ENCODE measurements around the gene CLCNKB.
"Not testable (repeated sequence)": the region's sequence is repeated elsewhere in the genome, so short reads cannot be mapped to it uniquely, and the experiment has no call there.

Gene CLCNKB

DNA sequence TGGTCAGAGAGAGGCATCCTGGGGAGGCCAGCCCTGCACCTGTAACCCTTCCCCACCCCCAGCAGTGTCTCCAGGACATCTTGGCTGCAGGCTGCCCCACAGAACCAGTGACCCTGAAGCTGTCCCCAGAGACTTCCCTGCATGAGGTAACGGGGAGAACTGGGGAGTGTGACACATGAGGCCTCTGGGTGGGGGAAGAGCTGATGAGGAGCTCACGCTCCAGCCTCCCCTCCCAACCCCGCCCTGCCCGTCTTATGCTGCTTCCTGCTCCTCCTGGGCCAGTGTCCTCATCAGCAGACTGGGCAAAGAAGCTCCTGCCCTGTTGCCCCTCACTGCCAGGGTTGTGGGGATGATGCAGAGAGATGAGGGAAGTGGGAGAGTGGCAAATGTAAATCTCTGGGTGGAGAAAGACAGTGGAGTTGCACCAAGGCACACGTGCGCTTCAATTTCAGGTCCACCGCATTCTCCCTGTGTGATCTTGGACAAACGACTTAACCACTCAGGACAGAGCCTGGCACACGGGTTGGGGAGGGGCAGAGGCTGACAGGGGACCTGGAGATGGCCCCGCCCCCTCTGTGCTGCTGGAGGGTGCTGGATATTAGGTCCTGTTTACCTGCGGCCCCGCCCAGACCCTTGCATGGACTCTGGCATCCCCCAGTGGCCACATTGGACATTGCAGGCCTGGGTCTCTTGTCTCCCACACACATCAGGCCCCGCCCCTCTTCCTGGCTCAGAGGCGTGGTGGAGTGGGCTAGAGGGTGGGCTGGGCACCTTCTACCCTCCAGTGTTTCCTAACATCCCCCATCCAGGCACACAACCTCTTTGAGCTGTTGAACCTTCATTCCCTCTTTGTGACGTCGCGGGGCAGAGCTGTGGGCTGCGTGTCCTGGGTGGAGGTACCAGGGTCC is 12.3 kb downstream of the CLCNKB start:
- in situ Hi-C loops (cut with MboI; ENCODE audit: low sequenced_read_pairs), result no loop called here

DNA sequence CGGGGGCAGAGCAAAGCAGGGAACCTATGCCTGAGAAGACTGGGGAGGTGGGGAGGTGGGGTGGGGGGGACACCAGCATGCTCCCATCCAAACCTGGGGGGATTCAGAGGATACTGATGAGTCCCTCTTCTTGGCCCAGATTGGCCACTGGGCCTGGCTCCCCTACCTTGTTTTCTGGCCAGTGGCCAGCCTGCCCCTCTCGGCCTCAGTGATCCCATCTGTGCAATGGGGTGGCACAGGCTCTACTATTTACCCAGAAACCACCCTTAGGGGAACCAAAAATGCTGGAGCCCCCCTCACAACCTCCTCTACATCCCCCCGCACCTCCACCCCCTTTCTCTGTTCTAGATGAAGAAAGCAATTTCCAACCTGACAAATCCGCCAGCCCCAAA is 12.9 kb downstream of the CLCNKB start:
- in situ Hi-C loops (cut with MboI; ENCODE audit: low sequenced_read_pairs), result not testable (repeated sequence)

DNA sequence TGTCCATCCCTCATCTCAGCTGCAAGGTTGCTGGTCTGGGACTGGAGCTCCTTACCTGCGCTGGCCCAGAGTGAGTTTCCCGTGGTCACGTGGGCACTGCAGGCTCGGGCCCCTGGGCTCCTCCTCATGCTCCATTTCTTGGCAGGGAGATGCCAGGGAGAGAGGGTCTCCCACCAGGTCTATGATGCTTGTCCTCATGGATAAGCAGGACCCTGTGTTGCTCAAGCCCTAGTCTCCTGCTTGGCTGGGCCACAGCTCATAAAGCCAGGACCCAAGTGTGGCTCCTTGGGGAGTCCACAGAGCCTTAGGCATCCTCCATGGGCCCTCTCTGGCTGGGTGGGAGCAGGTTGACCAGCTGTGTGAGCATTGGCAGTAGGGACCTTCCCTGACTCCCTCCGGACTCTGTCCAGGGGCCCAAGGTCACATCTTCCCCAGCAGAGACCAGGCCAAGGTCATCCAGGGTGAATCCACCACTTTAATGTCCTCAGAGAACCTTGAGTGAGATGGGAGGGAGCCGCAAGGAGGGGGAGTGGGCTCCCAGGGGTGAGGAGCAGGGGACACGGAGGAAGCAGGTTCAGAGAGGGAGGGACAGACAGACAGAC is 13.8 kb downstream of the CLCNKB start:
- in situ Hi-C loops (cut with MboI; ENCODE audit: low sequenced_read_pairs), result not testable (repeated sequence)

DNA sequence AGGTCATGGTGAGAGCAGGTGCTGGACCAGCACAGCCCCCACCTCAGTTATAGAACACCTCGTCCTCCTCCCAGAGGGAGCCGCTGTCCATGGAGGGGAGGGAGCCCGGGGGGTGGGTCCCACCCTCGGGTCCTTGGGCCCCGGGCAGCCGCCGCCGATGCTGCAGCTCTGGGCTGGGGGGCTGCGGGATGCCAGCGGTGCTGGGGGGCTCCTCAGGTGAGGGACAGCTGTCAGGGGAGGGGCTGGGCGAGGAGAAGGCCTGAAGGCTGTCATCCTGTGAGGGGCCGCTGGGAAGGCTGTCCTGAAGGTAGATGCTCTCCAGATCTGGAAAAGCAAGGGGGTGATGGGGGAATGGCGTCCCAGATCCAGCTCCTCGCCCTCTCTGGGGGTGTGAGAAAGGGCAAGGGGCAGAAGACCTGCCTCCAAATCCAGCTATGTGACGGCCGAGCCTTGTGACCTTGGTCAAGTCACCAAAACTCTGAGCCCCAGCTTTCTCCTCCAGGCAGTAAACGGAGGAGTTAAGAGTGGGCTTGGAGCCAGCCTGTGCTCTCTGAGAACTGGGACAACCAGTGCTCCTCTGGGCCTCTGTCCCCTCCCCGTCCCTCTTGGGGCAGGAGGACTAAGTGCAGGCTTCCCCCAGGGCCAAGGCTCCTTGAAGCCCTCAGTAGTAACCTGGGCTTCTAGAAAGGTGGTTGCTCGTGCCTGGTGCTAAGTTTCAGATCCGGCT is 15.0 kb downstream of the CLCNKB start:
- in situ Hi-C loops (cut with MboI; ENCODE audit: low sequenced_read_pairs), result not testable (repeated sequence)

DNA sequence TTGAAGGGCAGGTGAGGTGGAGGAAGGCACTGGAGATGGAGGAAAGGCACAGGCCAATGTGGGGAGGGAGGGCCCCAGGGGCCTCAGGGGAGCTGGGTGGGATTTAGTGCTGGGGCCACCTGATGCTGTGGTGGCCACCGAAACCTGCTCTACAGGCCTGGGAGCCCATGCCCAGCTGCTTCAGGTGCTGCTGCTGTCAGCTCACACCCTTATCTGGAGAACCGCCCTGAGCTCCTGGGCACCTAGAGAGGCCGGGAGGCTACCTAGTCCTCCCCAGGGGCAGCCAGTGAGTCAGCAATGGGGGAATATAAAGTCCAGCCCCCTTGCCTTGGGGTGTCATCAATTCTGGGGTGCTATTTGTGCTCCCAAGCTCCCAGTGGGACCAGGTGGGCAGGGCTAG is 17.7 kb downstream of the CLCNKB start:
- in situ Hi-C loops (cut with MboI; ENCODE audit: low sequenced_read_pairs), result no loop called here

DNA sequence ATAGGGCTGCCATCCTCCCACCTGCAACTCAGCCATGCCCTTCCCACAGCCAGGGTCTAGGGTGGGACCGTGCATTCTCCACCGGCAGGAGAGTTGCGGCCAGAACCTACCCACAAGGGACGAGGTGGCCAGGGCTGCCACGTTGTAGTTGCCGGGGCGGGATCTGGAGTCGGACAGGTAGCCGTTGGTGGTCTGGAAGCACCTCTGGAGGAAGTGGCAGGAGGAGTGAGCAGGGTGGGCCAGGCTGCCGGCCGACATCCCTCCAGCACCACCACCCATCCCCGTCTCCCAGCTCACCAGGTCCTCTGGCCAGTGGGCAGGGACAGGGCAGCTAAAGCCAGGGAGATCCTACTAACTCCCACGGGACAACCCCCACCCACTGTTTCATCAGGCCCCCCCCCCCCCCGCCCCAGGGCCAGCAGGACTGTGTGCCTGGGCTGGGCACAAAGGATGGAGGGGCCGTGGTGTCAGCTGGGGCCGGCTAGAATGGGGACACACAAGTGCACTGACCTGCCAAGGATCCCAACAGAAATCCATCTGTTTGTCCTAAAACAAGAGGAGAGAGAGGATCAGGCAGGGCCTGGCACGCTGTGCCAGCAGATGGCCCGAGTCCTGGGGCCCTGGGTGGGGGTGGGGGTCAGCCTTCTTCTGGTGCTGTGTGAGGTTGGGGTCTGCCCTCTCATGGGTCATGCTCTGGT is 18.6 kb downstream of the CLCNKB start:
- in situ Hi-C loops (cut with MboI; ENCODE audit: low sequenced_read_pairs), result not testable (repeated sequence)

DNA sequence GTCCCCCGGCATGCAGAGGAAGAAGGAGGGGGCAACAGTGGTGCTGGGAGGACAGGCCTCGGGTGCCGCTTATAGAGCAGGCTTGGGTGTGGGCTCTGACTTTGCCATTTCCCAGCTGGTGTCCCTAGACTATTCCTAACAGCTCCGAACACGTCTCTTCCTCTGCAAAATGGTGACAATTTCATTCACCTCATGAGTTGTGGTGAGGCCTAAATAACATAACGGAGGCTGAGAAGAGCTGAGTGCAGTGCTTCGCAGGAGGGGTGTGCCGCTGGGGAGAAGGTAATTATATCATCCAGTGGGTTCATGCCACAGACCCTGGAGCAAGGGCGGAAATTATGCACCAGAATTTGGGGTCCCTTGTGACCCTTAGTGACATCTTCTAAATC is 19.1 kb downstream of the CLCNKB start:
- in situ Hi-C loops (cut with MboI; ENCODE audit: low sequenced_read_pairs), result not testable (repeated sequence)

DNA sequence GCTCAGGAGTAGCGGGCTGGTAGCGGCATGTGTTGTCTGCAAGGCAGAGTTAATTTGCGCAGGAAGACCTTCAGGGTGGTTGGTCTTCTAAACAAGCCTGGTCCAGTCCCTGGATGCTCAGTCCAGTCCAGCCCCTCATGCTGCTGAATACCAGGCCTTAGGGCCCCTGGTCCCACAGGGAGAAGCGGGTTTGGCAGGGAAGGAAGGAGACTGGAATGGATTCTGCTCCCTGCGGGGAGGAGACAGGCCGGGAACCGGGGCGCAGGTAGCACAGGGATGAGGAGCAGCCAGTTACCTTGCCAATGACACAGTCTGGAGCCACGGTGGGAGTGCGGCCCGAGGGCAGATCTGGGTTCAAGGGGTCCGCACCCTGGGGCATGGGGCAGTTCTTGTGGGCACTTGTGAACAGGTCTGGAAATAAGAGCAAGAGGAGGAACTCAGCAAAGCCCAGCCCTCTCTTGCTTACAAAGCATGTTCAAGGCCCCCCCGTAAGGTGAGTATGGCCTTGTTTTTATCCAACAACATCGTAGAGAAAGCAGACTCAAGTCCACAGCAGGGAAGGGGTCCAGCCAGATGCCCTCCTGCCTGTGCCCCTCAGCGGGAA is 19.7 kb downstream of the CLCNKB start:
- in situ Hi-C loops (cut with MboI; ENCODE audit: low sequenced_read_pairs), result no loop called here

DNA sequence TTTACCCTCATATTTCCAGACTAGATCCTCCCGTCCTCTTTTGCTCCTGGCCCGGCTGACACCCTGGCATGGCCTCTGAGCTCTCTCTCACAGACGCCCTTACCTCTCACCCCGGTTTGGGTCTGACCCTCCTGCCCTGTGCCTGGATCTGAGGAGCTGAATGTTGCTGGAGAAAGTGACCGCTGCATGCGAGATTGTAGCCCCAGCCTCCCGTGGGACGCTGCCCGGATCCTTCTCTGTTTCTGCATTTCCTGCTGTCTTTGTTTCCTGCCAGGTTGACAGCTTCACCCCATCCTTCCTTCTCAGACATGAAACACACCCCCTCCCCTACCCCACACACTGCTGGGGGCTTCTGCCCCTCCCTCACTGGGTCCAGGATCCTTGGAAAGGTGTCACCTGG is 20.3 kb downstream of the CLCNKB start:
- in situ Hi-C loops (cut with MboI; ENCODE audit: low sequenced_read_pairs), result no loop called here

DNA sequence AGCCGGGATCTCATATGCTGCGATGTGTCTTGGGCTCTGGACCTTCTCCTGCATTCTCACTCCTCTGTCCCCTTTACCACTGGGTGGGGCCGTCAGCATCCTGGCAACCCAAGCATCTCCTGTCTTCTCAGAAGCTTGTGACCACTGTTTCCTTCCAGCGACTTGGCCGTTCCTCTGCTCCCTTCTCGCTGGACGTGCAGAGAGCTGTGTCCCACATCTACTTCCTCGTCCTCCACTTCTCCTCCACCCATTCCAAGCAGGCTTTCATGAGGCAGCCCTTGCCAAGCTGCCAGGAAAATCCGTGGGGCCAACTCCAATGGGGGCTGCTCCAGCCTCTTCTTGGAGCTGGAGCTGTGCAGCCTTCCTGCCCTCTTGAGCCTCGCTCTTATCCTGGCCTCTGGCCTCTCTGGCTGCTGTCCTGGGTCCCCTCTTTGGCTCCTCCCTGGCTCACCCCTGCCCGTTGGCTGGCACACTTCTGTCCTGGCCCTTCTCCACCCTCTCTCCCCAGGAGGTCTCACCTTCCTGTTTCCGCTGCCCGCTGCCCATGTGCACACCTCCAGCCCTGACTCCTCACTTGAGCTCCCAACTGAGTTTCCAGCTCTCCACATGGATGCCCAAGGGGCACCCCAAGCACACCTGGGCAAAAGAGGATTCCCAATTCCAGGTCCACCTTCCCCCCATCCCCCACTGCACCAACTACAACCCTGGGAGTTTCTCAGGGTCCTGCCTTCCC is 21.1 kb downstream of the CLCNKB start:
- in situ Hi-C loops (cut with MboI; ENCODE audit: low sequenced_read_pairs), result no loop called here

DNA sequence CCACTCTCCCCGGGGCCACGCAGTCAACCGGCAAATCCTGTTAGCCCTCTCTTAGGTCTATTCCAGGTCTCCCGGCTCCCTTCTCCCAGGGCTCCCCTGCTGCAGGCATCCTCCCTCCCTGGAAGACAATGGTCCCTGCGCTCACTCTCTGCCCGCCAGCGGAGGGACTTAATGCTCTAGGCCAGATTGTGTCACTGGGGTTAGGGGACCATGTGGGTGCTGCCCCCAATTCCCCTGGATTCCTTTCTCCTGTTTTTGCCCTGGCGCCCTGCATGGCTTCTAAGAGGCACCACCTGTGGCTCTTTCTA is 21.6 kb downstream of the CLCNKB start:
- in situ Hi-C loops (cut with MboI; ENCODE audit: low sequenced_read_pairs), result no loop called here

DNA sequence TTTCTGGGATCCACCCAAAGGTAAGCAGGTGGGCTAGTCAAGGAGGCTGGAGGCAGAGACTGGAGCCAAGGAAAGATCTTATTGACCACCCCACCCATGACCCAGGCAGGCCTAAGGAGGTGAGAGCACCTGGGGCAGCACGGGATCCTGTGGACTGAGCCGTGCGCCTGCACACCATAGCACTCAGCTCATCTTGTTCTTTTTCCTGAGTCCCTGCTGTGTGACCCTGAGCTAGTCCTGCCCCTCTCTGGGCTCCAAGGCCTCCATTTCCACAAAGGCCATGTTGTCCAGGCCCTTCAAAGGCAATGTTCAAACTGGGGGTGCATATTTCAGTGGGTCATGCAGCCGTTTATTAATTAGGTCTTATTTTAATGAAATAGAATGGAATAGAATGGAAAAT is 22.7 kb downstream of the CLCNKB start:
- in situ Hi-C loops (cut with MboI; ENCODE audit: low sequenced_read_pairs), result no loop called here

DNA sequence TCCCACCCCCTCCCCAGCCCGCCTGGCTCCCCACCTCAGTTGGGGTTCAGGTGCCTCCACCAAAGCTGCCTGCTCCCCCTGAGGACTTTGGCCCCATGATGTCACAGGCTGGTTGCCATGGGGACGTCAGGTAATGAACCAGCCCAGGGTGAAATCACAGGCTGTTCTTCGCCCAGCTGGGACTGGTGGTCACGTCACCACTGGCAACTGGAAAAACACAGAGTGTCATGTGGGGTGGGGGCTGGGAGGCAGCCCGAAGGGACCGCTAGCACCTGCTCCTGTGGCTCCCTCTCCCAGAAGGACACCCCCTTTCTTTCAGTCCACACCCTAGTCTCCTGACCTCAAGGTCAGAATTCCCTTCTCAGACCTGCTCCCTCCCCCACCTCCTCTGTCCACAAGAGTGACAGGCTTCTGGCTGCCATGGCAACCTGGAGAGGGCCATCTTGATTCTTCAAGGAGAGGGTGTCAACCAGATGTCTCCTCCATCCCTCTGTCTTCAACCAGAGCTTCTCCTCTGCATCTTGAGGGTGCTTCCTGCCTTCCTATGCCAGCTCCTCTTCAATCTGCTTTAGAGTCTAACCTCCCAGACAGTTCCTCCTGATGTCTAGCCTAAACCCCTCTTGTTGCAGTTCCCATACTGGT is 23.7 kb downstream of the CLCNKB start:
- in situ Hi-C loops (cut with MboI; ENCODE audit: low sequenced_read_pairs), result no loop called here

DNA sequence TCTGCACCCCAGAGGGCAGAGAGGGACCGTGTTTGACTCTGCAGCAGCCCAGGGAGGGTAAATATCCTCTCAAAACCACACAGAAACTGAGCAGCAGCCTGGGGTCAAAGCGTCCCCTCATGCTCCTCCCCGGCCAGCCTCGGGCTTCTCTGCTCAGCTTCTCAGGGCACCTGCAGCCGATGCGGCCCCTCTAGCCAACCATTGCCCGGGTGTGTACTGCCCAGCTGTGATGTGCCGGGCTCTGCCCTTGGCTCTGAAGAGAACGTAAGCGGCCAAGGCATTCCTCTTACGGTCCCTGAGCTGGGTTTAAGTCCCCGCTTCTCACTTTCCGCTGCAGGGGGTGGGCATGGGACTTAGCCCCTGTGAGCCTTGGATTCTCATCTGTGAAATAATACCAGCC is 24.4 kb downstream of the CLCNKB start:
- in situ Hi-C loops (cut with MboI; ENCODE audit: low sequenced_read_pairs), result no loop called here

DNA sequence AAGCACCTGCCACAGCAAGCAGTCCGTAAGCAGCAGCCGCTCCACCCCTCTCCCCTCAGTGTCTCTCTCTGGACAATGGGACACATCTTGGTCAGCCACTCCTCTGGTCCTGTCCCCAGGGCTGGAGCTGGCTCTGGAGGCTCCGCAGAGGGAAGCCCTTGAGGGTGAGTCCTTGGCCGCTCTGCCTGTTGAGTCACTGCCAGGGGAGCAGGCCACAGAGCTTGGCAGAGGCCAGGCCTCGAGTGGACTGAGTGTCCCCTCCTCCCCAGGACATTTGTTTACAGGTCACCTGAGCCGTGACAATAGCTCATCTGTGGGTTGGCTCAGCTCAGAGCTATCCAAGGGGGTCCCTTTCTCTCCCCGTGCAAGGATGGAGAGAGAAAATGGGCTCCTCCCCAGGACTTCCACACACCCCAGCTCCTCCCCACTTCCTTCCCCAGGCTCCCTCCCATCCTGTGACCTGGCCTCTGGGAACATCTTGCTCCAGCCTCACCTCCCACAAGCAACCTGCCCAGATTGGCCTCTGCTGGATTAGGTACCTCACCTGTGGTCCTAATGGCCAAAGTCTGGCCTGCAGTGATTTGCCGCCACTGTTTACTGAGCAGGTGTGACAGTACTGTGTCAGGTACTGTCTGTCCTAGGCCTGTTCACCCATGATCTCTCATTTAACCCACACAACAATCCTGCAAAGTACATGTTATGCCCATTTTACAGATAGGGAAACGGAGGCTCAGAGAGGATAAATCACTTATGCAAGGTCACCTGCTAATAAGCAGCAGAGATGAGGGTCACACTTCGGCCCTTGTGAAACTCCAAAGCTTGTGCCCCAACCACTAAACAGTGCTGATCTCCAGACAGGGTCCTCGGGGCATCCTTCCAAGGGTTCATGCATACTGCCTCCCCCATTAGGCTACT is 25.0 kb downstream of the CLCNKB start:
- in situ Hi-C loops (cut with MboI; ENCODE audit: low sequenced_read_pairs), result no loop called here

DNA sequence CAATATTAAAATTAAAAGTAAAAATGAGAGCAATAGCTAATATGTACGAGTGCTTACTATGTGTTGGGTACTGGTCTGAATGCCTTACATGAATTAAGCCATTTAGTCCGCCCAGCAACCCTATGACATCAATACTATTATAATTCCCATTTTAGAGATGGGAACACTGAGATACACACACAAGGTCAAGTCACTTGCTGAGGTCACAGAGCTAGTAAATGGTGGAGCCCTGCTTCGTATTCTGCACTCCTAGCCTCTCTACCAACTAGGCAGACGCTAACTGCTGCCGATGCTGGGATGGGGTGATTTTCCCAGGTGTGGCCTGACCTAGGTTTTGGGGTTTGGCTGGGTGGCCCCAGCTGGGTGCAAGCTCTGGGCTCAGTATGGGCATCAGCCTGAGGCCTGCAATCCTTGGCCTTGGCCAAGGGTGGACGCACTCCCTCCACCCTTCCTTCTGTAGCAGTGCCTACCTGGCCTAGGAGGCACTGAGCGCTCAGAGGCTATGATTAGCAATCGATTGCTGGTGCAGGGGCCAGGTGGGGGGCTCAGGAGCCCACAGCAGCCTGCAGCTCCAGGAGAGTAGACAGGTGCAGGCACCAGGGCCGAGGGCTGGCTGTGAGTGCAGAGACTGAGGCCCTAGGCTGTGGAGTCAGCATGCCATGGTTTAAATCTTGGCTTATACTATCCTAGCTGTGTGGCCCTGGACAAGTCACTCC is 27.2 kb downstream of the CLCNKB start:
- in situ Hi-C loops (cut with MboI; ENCODE audit: low sequenced_read_pairs), result no loop called here

DNA sequence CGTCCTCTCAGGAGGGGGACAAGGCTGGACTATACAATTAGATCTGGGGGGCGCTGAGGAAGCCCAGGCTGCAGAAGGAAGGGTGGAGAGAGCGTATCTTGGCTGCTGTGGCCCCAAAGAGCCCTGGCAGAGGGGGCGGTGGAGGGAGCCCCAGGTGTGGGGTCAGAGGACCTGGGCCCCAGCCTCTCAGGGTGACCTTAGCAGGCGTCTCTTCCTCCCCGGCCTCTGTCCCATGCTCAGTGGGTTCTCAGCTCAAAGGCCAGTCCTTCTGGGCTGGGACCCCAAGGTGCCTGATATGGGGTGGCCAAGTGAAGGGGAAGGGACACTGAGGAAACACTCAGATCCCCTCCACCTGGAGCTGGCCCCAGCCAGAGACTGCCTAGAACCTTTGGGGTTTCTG is 28.0 kb downstream of the CLCNKB start:
- in situ Hi-C loops (cut with MboI; ENCODE audit: low sequenced_read_pairs), result no loop called here

DNA sequence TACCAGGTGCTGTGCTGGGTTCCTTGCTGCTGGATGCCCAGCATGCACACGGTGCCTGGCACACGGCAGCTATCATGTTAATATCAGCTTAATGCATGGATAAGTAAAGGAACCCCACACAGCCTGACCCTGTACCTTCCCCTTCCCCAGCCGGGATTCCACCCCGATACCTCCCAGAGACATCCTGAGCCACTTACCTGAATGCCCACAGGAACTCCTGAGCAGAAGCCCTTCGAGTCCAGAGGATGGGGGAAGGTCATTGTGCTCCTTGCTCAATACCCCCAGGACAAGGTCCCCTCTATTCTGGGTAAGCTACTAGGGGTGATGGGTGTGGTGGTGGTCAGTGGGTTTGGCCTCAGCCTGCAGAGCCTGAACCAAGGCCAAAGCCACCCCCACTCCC is 28.5 kb downstream of the CLCNKB start:
- in situ Hi-C loops (cut with MboI; ENCODE audit: low sequenced_read_pairs), result no loop called here

All from HL-60/S4 (cell line).